GM12892 (cell line): Measurements from ENCODE around the gene GALNT9.

ENCODE experiments used
- POLR2A ChIP-seq: IDR thresholded peaks from 2 replicates; pipeline ENCODE4 v1.6.1; 2011; ENCODE audit warnings: low read depth, low read length, control low read depth
- POLR2AphosphoS5 ChIP-seq: IDR thresholded peaks from 2 replicates; pipeline ENCODE4 v1.6.1; 2011; ENCODE audit warnings: low read depth, low read length, control low read depth
- TAF1 ChIP-seq: IDR thresholded peaks from 2 replicates; pipeline ENCODE4 v1.6.1; 2011; ENCODE audit warnings: low read depth, mild to moderate bottlenecking, control low read depth, low read length, borderline replicate concordance

DNA sequence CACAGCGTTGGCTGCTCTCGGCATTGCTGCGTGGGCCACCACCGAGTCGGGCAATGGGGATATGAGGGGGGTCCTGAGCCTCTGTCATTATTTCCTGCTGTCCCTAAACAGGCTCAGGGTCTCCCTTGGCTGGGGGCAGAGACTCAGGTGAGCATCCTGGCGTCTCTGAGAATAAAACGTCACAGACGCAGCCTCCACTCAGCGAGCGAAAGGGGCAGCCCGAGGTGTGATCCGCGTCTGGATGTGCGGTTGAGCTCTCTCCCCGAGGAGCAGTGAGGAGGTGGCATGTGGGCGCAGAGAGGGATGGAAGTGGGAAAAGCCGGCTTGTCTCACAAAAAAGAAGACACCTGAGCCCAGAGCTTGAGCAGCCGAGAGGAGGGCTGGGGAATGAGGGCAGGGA is 62.6 kb downstream of the GALNT9 start:
- TF ChIP-seq POLR2AphosphoS5 (no peak), POLR2A (no peak), TAF1 (no peak)
